ENCODE results near the gene CCDC197.

Gene CCDC197

GRCh38 chr14:94027566-94028449 lies 30.7 kb downstream of the CCDC197 start:
- DNase-seq = no peak

- no peak for DNase-seq
Measured at GRCh38 chr14:94028450-94028826, 31.3 kb downstream of the CCDC197 start.

GRCh38 chr14:94029265-94029664 lies 32.2 kb downstream of the CCDC197 start:
- no peak for DNase-seq

- DNase-seq = no peak
Measured at GRCh38 chr14:94029671-94030203, 32.6 kb downstream of the CCDC197 start.

DNA sequence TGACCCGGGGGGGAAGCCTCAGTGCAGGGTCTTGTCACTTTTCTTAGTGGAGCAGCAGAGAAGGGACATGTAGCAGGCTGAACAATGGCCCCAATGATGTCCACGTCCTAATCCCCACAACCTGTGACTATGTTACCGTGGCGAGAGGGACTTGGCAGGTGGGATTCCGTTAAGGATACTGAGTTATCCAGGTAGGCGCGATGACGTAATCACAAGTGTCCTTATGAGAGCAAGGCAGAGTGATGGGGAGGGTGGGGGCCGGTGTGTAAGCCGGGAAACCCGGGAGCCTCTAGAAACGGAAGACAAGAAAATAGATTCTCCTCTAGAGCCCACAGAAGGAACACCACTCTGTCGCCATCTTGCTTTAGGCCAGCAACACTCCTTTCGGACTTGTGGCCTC lies 33.5 kb downstream of the CCDC197 start:
- DNase-seq = no peak

DNA sequence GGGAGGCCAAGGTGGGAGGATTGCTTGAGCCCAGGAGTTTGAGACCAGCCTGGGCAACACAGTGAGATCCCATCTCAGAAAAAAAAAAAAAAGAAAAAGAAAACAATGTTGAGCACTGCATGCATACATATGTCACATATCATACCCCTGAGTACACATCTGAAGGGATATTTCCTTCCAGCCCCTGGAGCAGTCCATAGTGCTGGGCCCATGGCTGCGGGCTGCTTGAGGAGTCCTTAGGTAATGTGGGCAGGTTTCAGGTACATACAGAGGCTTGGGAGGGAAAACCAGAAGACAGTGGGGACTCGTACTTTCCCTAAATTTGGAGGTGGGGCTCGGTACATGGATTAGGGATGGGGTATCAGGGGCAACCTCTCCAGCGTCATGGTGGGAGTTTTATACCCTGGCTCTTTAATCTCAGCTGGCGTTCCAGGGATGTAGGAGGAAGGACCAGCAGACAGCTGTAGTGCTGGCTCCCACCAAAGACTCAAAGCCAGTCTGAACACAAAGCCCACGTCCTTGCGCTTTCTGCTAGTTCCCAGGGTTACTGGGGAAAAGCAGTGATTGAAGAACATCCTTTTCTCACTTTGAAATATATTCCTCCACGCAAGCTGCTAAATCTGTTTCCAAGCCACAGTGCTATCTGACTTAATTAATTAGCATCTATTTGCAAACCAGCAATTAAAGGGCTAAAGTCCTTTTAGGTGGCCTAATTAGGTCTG lies 34.2 kb downstream of the CCDC197 start:
- no peak for DNase-seq

DNA sequence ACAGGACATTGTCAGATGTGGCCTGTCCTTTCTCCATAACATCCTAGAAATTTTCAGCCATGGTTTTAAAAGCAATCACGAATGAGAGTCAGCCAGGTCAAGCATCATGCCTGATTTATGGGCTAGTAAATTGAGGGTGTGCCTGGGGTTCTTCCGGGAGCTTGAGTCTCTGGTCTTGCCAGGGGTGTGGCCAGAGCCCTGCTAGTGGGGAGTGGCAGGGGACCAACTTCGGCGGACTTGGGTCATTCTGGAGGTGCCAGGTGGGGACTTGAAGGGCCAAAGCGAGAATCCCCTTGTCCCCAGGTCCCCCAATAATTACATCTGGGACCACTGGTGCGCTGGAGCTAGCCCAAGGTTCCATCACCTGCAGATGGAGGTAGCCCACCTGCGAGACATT lies 34.8 kb downstream of the CCDC197 start:
- no peak for DNase-seq

- DNase-seq = no peak
Measured at GRCh38 chr14:94034886-94035285, 37.8 kb downstream of the CCDC197 start.

DNA sequence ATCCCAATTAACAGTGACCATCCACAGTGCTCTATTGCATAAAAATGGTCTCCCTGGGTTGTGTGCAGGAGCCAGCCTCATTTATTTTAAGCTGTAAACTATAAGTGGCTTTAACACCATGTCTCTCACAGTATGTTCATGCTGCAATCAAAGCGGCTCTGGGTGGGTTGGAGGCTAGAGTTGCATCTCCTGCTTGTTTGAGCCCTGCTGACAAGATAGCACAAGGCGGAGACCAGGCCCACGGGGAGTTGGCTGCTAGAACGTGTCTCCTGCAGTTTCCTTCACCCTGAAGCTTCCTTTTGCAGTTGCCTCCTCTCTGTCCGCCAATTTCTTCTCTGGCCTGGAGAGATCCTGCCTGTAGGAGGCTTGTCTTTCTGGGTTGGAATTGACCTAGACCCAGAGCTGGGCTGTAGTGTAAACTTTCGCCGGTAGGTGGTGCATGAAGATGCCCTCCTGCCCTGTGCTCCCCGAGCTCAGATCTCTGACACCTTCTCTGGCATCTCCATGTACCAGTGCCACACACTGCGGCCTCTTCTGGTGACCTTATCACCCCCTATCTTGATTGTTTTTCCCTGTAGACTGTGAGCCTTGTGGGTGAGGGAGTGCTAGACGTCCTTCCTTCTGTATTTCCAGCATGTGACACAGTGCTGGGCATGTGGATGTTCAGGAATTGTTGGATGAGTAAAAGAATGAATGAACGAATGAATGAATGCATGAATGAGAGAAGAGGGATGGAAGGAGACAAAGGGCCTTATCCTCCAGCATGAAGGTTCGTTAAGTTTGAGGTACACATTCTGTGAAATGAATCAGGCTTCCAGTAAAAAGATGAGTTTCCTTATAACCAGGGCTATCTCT lies 39.4 kb downstream of the CCDC197 start:
- peak; percentile 52 for DNase-seq

DNA sequence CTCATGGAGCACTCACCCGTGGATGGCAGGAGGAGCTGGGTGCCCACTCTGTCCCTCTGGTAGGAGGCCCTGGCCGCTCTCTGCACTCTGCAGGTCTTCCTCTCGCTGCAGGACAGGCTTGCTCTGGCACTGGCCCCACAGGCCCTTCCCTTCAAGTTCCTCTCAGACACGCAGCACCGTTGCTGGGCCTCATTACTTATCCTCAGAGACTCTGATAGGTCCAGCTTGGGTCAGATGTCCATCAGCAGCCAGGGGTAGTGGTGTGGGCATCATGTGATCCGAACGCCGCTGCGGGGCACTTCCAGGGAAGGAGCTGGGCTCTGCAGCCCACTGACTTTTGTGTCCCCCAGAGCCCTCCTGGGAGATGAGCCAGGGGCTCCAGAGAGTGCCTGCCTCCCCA lies 40.9 kb downstream of the CCDC197 start:
- DNase-seq = no peak

- DNase-seq = no peak
Measured at GRCh38 chr14:94038510-94038909, 41.4 kb downstream of the CCDC197 start.

- DNase-seq = no peak
Measured at GRCh38 chr14:94038921-94039629, 42.0 kb downstream of the CCDC197 start.

DNA sequence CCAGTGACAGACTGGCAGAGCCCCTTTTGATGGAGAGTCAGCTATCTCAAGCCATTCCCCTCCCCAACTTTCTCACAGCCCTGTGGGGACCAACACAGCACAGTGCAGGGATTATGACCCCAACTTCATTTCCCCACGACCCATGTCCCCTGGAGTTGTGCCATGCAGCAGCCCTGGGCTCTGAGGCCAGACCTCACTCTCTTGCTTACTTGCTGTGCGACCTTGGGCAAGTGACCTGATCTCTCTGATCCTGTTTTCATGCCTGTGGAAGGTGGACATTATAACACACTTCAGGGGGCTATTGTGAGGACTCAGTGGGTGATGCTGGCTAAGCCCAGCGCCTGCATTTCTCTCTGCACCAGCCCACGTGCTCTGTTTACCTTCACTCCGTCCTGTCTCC lies 43.1 kb downstream of the CCDC197 start:
- DNase-seq = no peak

- no peak for DNase-seq
Measured at GRCh38 chr14:94040796-94041195, 43.7 kb downstream of the CCDC197 start.

GRCh38 chr14:94041551-94042346 lies 44.6 kb downstream of the CCDC197 start:
- DNase-seq = no peak

DNA sequence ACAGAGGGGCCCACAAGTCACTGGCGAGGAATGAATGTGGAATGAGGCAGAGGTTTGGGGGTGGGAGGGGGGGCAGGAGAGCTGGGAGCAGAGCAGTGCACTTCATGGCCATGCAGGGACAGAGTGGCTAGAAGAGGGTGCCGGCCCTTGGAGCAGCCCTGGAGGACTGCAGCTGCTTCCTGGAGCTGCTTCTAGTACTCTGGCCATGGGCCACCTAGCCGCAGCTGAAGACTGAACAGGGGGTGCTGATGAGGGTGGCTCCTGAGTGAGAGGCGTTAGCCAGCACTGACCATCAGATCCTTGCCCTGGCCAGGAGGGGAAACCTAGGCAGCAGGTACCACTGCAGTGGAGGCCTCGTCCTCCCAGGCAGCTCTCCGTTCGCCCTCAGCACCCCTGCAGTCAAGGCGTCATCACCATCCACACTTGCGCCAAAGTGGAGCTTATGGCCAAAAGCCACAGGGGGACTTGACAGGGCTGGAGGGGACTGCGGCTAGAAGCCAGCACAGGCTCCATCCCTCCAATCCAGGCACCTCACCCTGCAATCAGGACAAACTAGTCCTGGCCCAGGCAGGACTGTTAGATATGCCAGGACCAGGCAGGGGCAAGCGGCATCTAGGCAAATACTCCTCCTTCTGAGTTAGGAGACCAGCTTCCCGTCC lies 45.5 kb downstream of the CCDC197 start:
- DNase-seq = no peak

DNA sequence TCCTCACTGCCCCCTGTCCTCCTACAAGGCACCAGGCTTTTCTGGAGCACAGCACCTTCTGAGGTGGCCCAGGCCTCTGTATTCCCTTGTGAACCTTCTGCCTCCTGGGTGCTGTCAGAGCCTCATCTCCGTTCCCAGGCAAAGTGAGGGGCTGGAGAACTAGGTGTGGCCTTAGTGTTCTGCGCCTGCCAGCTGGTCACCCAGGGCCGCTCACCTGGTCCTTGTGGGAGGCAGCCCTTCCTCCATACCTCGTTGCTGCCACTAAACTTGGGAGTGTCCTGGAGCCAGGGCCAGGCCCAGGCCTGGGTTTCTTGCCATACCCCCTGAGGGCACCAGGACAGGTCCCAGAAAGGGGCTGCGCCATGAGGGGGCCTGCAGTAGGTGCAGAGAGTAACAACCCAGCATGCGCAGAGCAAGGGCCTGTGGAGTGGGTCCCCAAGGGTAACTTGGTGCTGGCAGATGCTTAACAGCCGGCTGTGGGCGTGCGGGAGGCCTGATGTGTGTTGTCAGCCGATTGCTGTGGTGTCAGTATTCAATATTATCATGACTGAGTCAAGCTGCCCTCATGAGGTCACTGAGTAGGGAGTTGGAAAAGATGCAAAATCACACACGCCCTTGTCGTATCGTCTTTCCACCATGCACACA lies 46.1 kb downstream of the CCDC197 start:
- DNase-seq = no peak

DNA sequence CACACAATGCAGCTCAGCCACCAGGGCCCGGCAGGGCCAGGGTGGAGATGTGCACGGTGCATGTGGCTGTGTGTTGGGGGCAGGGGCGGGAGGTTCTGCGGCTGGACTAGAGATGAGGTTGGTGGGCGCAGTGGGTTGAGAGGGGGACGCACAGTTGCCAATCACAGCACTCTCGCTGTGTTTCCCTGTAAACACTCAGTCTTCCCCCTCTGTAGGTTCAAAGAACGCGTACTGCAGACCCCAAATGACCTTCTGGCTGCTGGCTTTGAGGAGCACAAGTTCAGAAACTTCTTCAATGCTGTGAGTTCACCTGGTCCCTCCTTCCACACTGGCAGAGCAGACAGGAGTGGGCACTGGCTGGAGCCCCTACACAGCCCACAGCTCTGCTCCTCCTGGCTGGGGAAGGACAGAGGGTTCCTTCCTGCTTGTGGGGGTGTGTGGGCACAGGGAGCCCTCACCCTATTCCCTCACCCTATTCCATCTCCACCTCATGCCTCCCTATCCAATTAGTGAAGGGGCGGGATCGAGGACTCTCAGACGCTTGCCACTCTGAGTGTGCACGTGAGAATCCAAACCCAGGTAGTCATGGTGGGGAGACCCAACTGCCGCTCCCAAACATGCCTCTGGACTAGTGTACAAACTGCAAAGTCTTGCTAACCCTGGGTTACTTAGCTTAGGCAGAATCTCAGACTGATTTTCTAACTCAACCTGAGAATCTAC lies 46.8 kb downstream of the CCDC197 start:
- DNase-seq = no peak

GRCh38 chr14:94044476-94045091 lies 47.5 kb downstream of the CCDC197 start:
- no peak for DNase-seq
